ENCODE measurements around the gene CERS2. TPM values are rescaled to one million over a fixed set of nuclear protein-coding genes. Genes with fewer than 3 reads are reported as not detected.

The CERS2 gene
- total and polyA plus RNA-seq, 11 donors, result 51.7 to 113 (median 76.1) TPM

- no peaks in the 10 kb centered on the region for H3K9me3 ChIP-seq
- DNase-seq, result no peak
- no peak overlapping the region for H3K4me3 ChIP-seq
- no peak for ATAC-seq
- H3K27me3 ChIP-seq, result no peaks in the 10 kb centered on the region
- H3K4me1 ChIP-seq, result peaks cover 0 to 23% (median 15%) of the 10 kb centered on the region in 12 donors
- H3K27ac ChIP-seq, result no peak overlapping the region
- 68 to 80% (median 76%) methylated on average over 6 of the region's 6 CpGs for WGBS, 4 donors
- TF ChIP-seq POLR2A (IDR thresholded peaks at IDR 0.05), result no peak
- TF ChIP-seq CTCF (IDR thresholded peaks at IDR 0.05), result no peak
- peaks cover 0 to 82% (median 77%) of the 10 kb centered on the region in 9 donors for H3K36me3 ChIP-seq
- intact Hi-C loops (cut with DNase I), result loop anchor here in 2 of 10 donors (2.0 to 5.0 kb wide), 2 partner anchors 21 to 34 kb away; no protein-coding TSS in a partner anchor
Measured at GRCh38 chr1:150966011-150966410, 8.6 kb downstream of the CERS2 start.

GRCh38 chr1:150965605-150966004 lies 9.0 kb downstream of the CERS2 start:
- DNase-seq (no peak), ATAC-seq (no peak)
- intact Hi-C loops (cut with DNase I), result loop anchor here in 2 of 10 donors (2.0 to 5.0 kb wide), 2 partner anchors 21 to 33 kb away; no protein-coding TSS in a partner anchor
- H3K4me1 ChIP-seq, result peaks cover 0 to 19% (median 11%) of the 10 kb centered on the region in 12 donors
- H3K9me3 ChIP-seq, result no peaks in the 10 kb centered on the region
- peaks cover 0 to 86% (median 82%) of the 10 kb centered on the region in 9 donors for H3K36me3 ChIP-seq
- H3K27me3 ChIP-seq, result no peaks in the 10 kb centered on the region
- no peak overlapping the region for H3K27ac ChIP-seq
- no peak overlapping the region for H3K4me3 ChIP-seq
- TF ChIP-seq CTCF (IDR thresholded peaks at IDR 0.05), result no peak
- TF ChIP-seq POLR2A (IDR thresholded peaks at IDR 0.05), result no peak
- 90 to 91% (median 90%) methylated on average over 4 of the region's 4 CpGs for WGBS, 4 donors

- no peak overlapping the region for H3K27ac ChIP-seq
- H3K4me3 ChIP-seq, result no peak overlapping the region
- intact Hi-C loops (cut with DNase I), result no loop called here
- TF ChIP-seq CTCF (IDR thresholded peaks at IDR 0.05), result no peak
- no peak for TF ChIP-seq POLR2A (IDR thresholded peaks at IDR 0.05)
- H3K36me3 ChIP-seq, result peaks cover 0 to 100% (median 96%) of the 10 kb centered on the region in 9 donors
- WGBS, 4 donors, result 64 to 85% (median 78%) methylated on average over 5 of the region's 5 CpGs
- H3K4me1 ChIP-seq, result peaks cover 0 to 4% (median 0%) of the 10 kb centered on the region in 12 donors
- no peak for DNase-seq
- H3K27me3 ChIP-seq, result no peaks in the 10 kb centered on the region
- H3K9me3 ChIP-seq, result no peaks in the 10 kb centered on the region
- ATAC-seq, result no peak
Measured at GRCh38 chr1:150964164-150964489, 10.5 kb downstream of the CERS2 start.

- Histone ChIP-seq H3K4me3 (no peak overlapping the region), H3K9me3 (no peaks in the 10 kb centered on the region), H3K4me1 (peaks cover 0 to 4% (median 0%) of the 10 kb centered on the region in 12 donors), H3K27me3 (no peaks in the 10 kb centered on the region), H3K27ac (no peak overlapping the region), H3K36me3 (peaks cover 0 to 100% (median 98%) of the 10 kb centered on the region in 9 donors)
- ATAC-seq (no peak), DNase-seq (no peak)
- WGBS, 4 donors, result 89 to 97% (median 93%) methylated on average over 10 of the region's 10 CpGs
- TF ChIP-seq CTCF (IDR thresholded peaks at IDR 0.05) (no peak), POLR2A (IDR thresholded peaks at IDR 0.05) (no peak)
- intact Hi-C loops (cut with DNase I), result no loop called here
Measured at GRCh38 chr1:150963321-150964163, 11.1 kb downstream of the CERS2 start.

Data from heart left ventricle (tissue), 16 donors.